Suprapubic skin (tissue), 3 donors: ENCODE measurements around the gene PREPL.

Experiments
- CTCF ChIP-seq, 2 donors: fragments of 200-600 bp in 1 of 2; fragments of 450-650 bp in 1 of 2; sonication (generic) in 1 of 2; IDR thresholded peaks; one replicate each; pipeline ENCODE4 v1.5.1; 2016 to 2019; ENCODE audit warnings: antibody characterized with exemption in 2 of 2, mild to moderate bottlenecking in 1 of 2, moderate library complexity in 1 of 2
- POLR2A ChIP-seq, 2 donors: fragments of 450-650 bp; IDR thresholded peaks; one replicate each; pipeline ENCODE4 v1.6.1; 2017; ENCODE audit warnings: antibody characterized with exemption in 2 of 2, mild to moderate bottlenecking in 2 of 2, moderate library complexity in 2 of 2

- TF ChIP-seq CTCF (IDR thresholded peaks at IDR 0.05) (no peak), POLR2A (IDR thresholded peaks at IDR 0.05) (no peak)
Observed at GRCh38 chr2:44397447-44398175, 36.3 kb upstream of the PREPL start.
